ENCODE results near the gene RAB27A.
"Not testable (repeated sequence)": the region's sequence is repeated elsewhere in the genome, so short reads cannot be mapped to it uniquely, and the experiment has no call there.

RAB27A gene

GRCh38 chr15:55256281-55257011, 33.2 kb downstream of the RAB27A start:
- H3K36me3 Mint-ChIP-seq (ENCODE audit: insufficient read depth) = peaks cover 13% of the 10 kb centered on the region
- H3K27me3 Mint-ChIP-seq = no peaks in the 10 kb centered on the region
- peak overlapping the region; percentile 83 for H3K4me3 Mint-ChIP-seq
- no peak for DNase-seq (ENCODE audit: low spot score in 2 of 2)
- ATAC-seq (replicated peaks; ENCODE audit: extremely low read depth, poor library complexity, severe bottlenecking) = no peak
- H3K27ac Mint-ChIP-seq (ENCODE audit: low read depth) = peak overlapping the region; percentile 91
- peaks cover 72% of the 10 kb centered on the region for H3K4me1 Mint-ChIP-seq
- H3K9me3 Mint-ChIP-seq = no peaks in the 10 kb centered on the region

DNA sequence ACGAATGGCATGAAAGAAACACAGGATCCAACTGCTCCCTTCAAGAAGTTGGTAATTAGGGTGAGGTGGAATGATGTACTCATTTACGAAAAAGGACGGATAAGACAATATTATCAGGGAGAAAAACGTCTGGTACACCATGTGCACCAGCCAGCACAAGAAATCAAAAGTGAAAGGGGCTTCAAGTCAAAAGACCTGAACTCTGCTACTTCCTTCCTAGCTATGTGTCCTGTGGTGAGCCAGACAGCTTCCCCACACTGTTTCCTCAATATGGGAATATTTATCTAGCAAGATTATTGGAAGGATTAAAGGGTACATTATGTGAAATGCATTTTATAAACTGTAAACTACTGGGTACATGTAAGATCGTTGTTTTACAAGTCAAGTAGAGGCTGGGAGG, 33.9 kb downstream of the RAB27A start:
- Mint-ChIP-seq H3K4me3 (peak overlapping the region; percentile 83), H3K36me3 (ENCODE audit: insufficient read depth) (peaks cover 10% of the 10 kb centered on the region), H3K27me3 (no peaks in the 10 kb centered on the region), H3K27ac (ENCODE audit: low read depth) (peak overlapping the region; percentile 91), H3K4me1 (peaks cover 76% of the 10 kb centered on the region), H3K9me3 (no peaks in the 10 kb centered on the region)
- ATAC-seq (replicated peaks; ENCODE audit: extremely low read depth, poor library complexity, severe bottlenecking) (peak; percentile 67), DNase-seq (ENCODE audit: low spot score in 2 of 2) (no peak)

- Mint-ChIP-seq H3K36me3 (ENCODE audit: insufficient read depth) (peaks cover 6% of the 10 kb centered on the region), H3K27me3 (no peaks in the 10 kb centered on the region), H3K4me1 (peaks cover 77% of the 10 kb centered on the region), H3K4me3 (peak overlapping the region; percentile 83), H3K27ac (ENCODE audit: low read depth) (peak overlapping the region; percentile 91), H3K9me3 (no peaks in the 10 kb centered on the region)
- DNase-seq (ENCODE audit: low spot score in 2 of 2) (no peak), ATAC-seq (replicated peaks; ENCODE audit: extremely low read depth, poor library complexity, severe bottlenecking) (peak; percentile 29)
Measured at GRCh38 chr15:55254916-55255679, 34.5 kb downstream of the RAB27A start.

DNA sequence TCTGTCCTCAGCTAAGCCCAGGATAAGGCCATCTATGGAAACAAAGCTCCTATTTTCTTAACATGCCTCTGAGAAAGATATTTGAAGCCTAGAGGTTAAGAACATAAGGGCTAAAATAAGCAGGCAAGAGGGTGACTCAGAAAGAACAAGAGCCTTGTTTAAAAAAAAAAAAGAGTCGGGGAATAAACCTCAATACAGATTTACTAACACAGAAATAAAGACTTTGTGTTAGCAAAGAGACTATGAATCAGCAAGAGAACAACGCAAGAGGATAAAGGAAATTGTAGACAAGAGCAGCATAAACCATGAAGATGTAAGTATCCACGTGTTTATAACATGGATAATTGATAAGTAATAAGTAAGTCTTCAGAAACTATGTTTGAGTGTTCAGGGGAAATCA, 36.0 kb downstream of the RAB27A start:
- Mint-ChIP-seq H3K4me3 (peak overlapping the region; percentile 24), H3K27ac (ENCODE audit: low read depth) (peak overlapping the region; percentile 88), H3K36me3 (ENCODE audit: insufficient read depth) (peaks cover 6% of the 10 kb centered on the region), H3K27me3 (no peaks in the 10 kb centered on the region), H3K9me3 (no peaks in the 10 kb centered on the region), H3K4me1 (peaks cover 69% of the 10 kb centered on the region)
- DNase-seq (ENCODE audit: low spot score in 2 of 2) (no peak), ATAC-seq (replicated peaks; ENCODE audit: extremely low read depth, poor library complexity, severe bottlenecking) (no peak)

DNA sequence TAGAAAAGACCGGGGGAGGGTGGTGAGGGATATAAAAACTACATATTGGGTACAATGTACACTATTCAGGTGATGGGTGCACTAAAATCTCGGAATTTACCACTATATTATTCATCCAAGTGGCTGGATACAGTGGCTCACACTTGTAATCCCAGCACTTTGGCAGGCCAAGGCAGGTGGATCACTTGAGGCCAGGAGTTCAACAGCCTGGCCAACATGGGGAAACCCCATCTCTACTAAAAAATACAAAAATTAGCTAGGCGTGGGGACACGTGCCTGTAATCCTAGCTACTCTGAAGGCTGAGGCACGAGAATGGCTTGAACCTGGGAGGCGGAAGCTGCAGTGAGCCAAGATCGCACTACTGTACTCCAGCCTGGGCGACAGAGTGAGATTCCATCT, 37.4 kb downstream of the RAB27A start:
- ATAC-seq (replicated peaks; ENCODE audit: extremely low read depth, poor library complexity, severe bottlenecking); H3K36me3 Mint-ChIP-seq (ENCODE audit: insufficient read depth); DNase-seq (ENCODE audit: low spot score in 2 of 2); H3K27me3 Mint-ChIP-seq; H3K9me3 Mint-ChIP-seq: not testable (repeated sequence)
- peak overlapping the region; percentile 10 for H3K4me3 Mint-ChIP-seq
- peaks cover 68% of the 10 kb centered on the region for H3K4me1 Mint-ChIP-seq
- peak overlapping the region; percentile 88 for H3K27ac Mint-ChIP-seq (ENCODE audit: low read depth)

DNA sequence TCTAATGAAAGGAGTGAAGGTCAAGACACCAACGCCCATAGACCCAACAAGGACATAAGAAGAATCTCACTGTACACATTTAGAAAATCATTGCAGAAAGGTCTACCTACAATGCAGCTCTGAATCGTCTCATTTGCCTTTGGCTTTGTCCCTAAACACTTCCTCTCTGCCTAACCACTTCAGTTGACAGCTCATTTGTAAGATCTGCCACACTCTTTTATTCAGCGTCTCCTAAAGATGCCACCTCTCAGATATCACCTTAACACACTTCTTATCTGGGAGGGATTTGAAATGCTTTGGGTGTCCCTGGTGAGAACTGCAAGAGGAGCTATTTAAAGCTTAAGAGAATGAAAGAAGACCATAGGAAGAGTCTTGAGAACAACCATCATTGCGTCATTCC, 38.7 kb downstream of the RAB27A start:
- H3K4me1 Mint-ChIP-seq = peaks cover 64% of the 10 kb centered on the region
- ATAC-seq (replicated peaks; ENCODE audit: extremely low read depth, poor library complexity, severe bottlenecking) (peak; percentile 46), DNase-seq (ENCODE audit: low spot score in 2 of 2) (no peak)
- peak overlapping the region; percentile 47 for H3K4me3 Mint-ChIP-seq
- peaks cover 8% of the 10 kb centered on the region for H3K36me3 Mint-ChIP-seq (ENCODE audit: insufficient read depth)
- H3K9me3 Mint-ChIP-seq = no peaks in the 10 kb centered on the region
- no peaks in the 10 kb centered on the region for H3K27me3 Mint-ChIP-seq
- H3K27ac Mint-ChIP-seq (ENCODE audit: low read depth) = peak overlapping the region; percentile 88

DNA sequence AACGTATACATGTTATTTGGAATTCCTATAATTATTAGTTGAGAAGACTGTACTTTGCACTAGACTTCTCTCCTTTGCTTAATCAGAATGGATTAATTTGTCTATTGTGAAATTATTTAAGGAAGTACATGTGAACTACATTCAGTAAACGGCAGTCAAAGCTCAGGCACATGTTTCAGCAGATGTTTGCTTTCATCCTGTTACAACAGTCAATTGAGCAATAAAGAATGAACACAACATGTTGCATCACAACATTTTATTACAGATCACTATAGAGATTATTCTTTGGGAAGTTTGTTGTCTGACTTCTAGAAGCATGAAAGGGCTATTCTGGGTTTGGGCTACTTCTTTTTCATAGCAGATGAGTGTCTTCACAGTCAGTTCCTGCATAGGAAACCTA, 39.2 kb downstream of the RAB27A start:
- peak overlapping the region; percentile 88 for H3K27ac Mint-ChIP-seq (ENCODE audit: low read depth)
- H3K36me3 Mint-ChIP-seq (ENCODE audit: insufficient read depth) = peaks cover 6% of the 10 kb centered on the region
- H3K4me1 Mint-ChIP-seq = peaks cover 59% of the 10 kb centered on the region
- DNase-seq (ENCODE audit: low spot score in 2 of 2) (no peak), ATAC-seq (replicated peaks; ENCODE audit: extremely low read depth, poor library complexity, severe bottlenecking) (no peak)
- no peaks in the 10 kb centered on the region for H3K27me3 Mint-ChIP-seq
- H3K9me3 Mint-ChIP-seq = no peaks in the 10 kb centered on the region
- H3K4me3 Mint-ChIP-seq = peak overlapping the region; percentile 47

GRCh38 chr15:55249885-55250284, 39.7 kb downstream of the RAB27A start:
- not testable (repeated sequence) for H3K27me3 Mint-ChIP-seq, H3K9me3 Mint-ChIP-seq
- H3K27ac Mint-ChIP-seq (ENCODE audit: low read depth) = peak overlapping the region; percentile 88

GRCh38 chr15:55248895-55249294, 40.7 kb downstream of the RAB27A start:
- no peak overlapping the region for H3K27ac Mint-ChIP-seq (ENCODE audit: low read depth)
- no peaks in the 10 kb centered on the region for H3K9me3 Mint-ChIP-seq
- H3K4me3 Mint-ChIP-seq = no peak overlapping the region
- H3K27me3 Mint-ChIP-seq = no peaks in the 10 kb centered on the region
- no peak for DNase-seq (ENCODE audit: low spot score in 2 of 2)
- H3K36me3 Mint-ChIP-seq (ENCODE audit: insufficient read depth) = peaks cover 4% of the 10 kb centered on the region
- peaks cover 64% of the 10 kb centered on the region for H3K4me1 Mint-ChIP-seq
- no peak for ATAC-seq (replicated peaks; ENCODE audit: extremely low read depth, poor library complexity, severe bottlenecking)

More at GRCh38 chr15:55249885-55250284, 39.7 kb downstream of the RAB27A start:
- ATAC-seq (replicated peaks; ENCODE audit: extremely low read depth, poor library complexity, severe bottlenecking); DNase-seq (ENCODE audit: low spot score in 2 of 2); H3K4me3 Mint-ChIP-seq; H3K36me3 Mint-ChIP-seq (ENCODE audit: insufficient read depth): not testable (repeated sequence)
- peaks cover 59% of the 10 kb centered on the region for H3K4me1 Mint-ChIP-seq

DNA sequence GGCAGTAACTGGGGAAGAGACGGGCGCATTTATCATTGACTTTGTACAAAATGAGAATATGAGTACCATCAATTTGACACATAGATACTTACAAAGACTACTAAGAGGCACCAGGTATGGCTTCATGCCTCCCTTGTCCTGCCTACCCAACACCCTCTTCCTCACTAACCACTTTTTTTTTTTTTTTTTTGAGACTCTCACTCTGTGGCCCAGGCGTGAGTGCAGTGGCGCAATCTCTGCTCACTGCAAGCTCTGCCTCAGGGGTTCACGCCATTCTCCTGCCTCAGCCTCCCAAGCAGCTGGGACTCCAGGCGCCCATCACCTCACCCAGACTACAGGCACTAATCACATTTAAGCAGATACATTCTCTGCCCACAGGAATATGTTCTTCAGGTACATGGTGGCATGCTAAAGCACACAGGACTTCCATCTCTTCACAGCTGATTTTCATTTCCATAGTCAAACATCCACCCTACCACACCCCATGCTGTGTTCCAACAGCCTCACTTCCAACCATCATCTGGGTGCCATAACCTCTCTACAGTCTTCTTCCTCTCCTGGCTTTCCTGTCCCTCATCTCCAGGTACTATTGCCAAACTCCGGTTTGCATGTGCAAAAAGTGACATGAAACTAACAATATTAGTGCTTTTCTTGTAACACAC, 41.7 kb downstream of the RAB27A start:
- peak overlapping the region; percentile 0 for H3K4me3 Mint-ChIP-seq
- H3K4me1 Mint-ChIP-seq = peaks cover 62% of the 10 kb centered on the region
- DNase-seq (ENCODE audit: low spot score in 2 of 2) (no peak), ATAC-seq (replicated peaks; ENCODE audit: extremely low read depth, poor library complexity, severe bottlenecking) (peak; percentile 77)
- H3K36me3 Mint-ChIP-seq (ENCODE audit: insufficient read depth) = peaks cover 4% of the 10 kb centered on the region
- H3K27me3 Mint-ChIP-seq = no peaks in the 10 kb centered on the region
- no peaks in the 10 kb centered on the region for H3K9me3 Mint-ChIP-seq
- peak overlapping the region; percentile 2 for H3K27ac Mint-ChIP-seq (ENCODE audit: low read depth)

DNA sequence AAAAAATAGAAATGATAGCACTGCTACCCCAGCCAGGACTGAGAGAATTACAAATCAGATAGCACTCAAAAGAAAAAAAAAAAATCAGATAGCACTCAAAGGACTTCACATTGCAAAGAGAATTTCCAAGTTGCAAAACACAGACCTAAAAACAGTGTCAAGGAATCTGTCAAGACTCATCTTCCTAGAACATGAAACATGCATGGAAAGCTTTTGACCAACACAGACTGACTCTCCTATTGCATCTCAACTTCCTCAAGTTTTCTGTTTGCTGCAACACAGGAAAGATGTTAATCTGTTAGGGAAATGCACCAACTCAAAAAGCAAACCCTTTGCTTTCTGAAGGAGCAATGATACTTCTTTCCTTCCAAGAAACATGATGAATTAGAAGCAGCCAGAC, 42.3 kb downstream of the RAB27A start:
- ATAC-seq (replicated peaks; ENCODE audit: extremely low read depth, poor library complexity, severe bottlenecking) (no peak), DNase-seq (ENCODE audit: low spot score in 2 of 2) (no peak)
- H3K36me3 Mint-ChIP-seq (ENCODE audit: insufficient read depth) = peaks cover 4% of the 10 kb centered on the region
- no peaks in the 10 kb centered on the region for H3K27me3 Mint-ChIP-seq
- H3K4me1 Mint-ChIP-seq = peaks cover 62% of the 10 kb centered on the region
- no peaks in the 10 kb centered on the region for H3K9me3 Mint-ChIP-seq
- H3K4me3 Mint-ChIP-seq = no peak overlapping the region
- no peak overlapping the region for H3K27ac Mint-ChIP-seq (ENCODE audit: low read depth)

DNA sequence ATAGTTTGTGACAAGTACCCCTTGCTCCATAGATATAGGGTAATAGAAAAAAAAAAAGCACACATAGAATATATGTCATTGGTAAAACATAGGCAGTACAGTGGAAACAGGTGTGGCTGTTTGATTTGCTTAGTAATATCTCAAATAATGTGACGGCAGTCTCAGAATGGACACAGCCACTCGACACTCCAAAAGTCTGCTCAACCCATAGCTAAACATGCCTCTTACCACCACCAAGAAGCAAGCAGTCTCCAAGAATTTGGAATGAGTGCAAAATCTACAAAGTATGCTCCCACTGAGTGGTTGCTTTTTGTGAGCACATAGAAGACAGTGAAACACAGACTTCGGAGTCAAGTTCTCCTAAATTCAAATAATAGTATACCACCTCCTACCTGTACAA, 43.0 kb downstream of the RAB27A start:
- Mint-ChIP-seq H3K27me3 (no peaks in the 10 kb centered on the region), H3K4me3 (no peak overlapping the region), H3K36me3 (ENCODE audit: insufficient read depth) (peaks cover 4% of the 10 kb centered on the region), H3K9me3 (no peaks in the 10 kb centered on the region), H3K4me1 (peaks cover 60% of the 10 kb centered on the region), H3K27ac (ENCODE audit: low read depth) (no peak overlapping the region)
- DNase-seq (ENCODE audit: low spot score in 2 of 2) = no peak
- ATAC-seq (replicated peaks; ENCODE audit: extremely low read depth, poor library complexity, severe bottlenecking) = no peak

All from central memory CD8-positive, alpha-beta T cell (primary cell).